Measurements from ENCODE around the gene MRS2. TPM values are rescaled to one million over a fixed set of nuclear protein-coding genes. Genes with fewer than 3 reads are reported as not detected.

MRS2 gene
- total RNA-seq, 1 donor from 2014 or later = 24.8 TPM

- H3K27me3 Mint-ChIP-seq (ENCODE audit: unreplicated experiment) = peaks cover 2% of the 10 kb centered on the region
- H3K9me3 Mint-ChIP-seq (ENCODE audit: unreplicated experiment) = no peaks in the 10 kb centered on the region
- no peak overlapping the region for H3K27ac Mint-ChIP-seq (ENCODE audit: unreplicated experiment)
- TF ChIP-seq CTCF (IDR thresholded peaks at IDR 0.05; ENCODE audit: unreplicated experiment) = no peak
- no peak for DNase-seq (ENCODE audit: low spot score)
- no peak overlapping the region for H3K4me3 Mint-ChIP-seq (ENCODE audit: unreplicated experiment)
- peaks cover 6% of the 10 kb centered on the region for H3K4me1 Mint-ChIP-seq (ENCODE audit: unreplicated experiment)
- no peaks in the 10 kb centered on the region for H3K36me3 Mint-ChIP-seq (ENCODE audit: low read depth, unreplicated experiment)
Measured at GRCh38 chr6:24444588-24444987, 41.9 kb downstream of the MRS2 start.

GRCh38 chr6:24445704-24446103, 43.0 kb downstream of the MRS2 start:
- TF ChIP-seq CTCF (IDR thresholded peaks at IDR 0.05; ENCODE audit: unreplicated experiment) = no peak
- Mint-ChIP-seq H3K36me3 (ENCODE audit: low read depth, unreplicated experiment) (no peaks in the 10 kb centered on the region), H3K27ac (ENCODE audit: unreplicated experiment) (no peak overlapping the region), H3K4me3 (ENCODE audit: unreplicated experiment) (no peak overlapping the region), H3K9me3 (ENCODE audit: unreplicated experiment) (no peaks in the 10 kb centered on the region), H3K4me1 (ENCODE audit: unreplicated experiment) (peaks cover 6% of the 10 kb centered on the region), H3K27me3 (ENCODE audit: unreplicated experiment) (peaks cover 2% of the 10 kb centered on the region)
- DNase-seq (ENCODE audit: low spot score) = no peak

- Mint-ChIP-seq H3K27ac (ENCODE audit: unreplicated experiment) (no peak overlapping the region), H3K4me3 (ENCODE audit: unreplicated experiment) (no peak overlapping the region), H3K4me1 (ENCODE audit: unreplicated experiment) (peaks cover 6% of the 10 kb centered on the region), H3K27me3 (ENCODE audit: unreplicated experiment) (peaks cover 2% of the 10 kb centered on the region), H3K9me3 (ENCODE audit: unreplicated experiment) (no peaks in the 10 kb centered on the region), H3K36me3 (ENCODE audit: low read depth, unreplicated experiment) (no peaks in the 10 kb centered on the region)
- TF ChIP-seq CTCF (IDR thresholded peaks at IDR 0.05; ENCODE audit: unreplicated experiment) = no peak
- no peak for DNase-seq (ENCODE audit: low spot score)
Measured at GRCh38 chr6:24446670-24447069, 43.9 kb downstream of the MRS2 start.

- Mint-ChIP-seq H3K4me3 (ENCODE audit: unreplicated experiment) (no peak overlapping the region), H3K27ac (ENCODE audit: unreplicated experiment) (no peak overlapping the region), H3K9me3 (ENCODE audit: unreplicated experiment) (no peaks in the 10 kb centered on the region), H3K27me3 (ENCODE audit: unreplicated experiment) (peaks cover 2% of the 10 kb centered on the region), H3K4me1 (ENCODE audit: unreplicated experiment) (peaks cover 11% of the 10 kb centered on the region), H3K36me3 (ENCODE audit: low read depth, unreplicated experiment) (no peaks in the 10 kb centered on the region)
- no peak for TF ChIP-seq CTCF (IDR thresholded peaks at IDR 0.05; ENCODE audit: unreplicated experiment)
- no peak for DNase-seq (ENCODE audit: low spot score)
Measured at GRCh38 chr6:24448396-24448795, 45.7 kb downstream of the MRS2 start.

- Mint-ChIP-seq H3K27me3 (ENCODE audit: unreplicated experiment) (peaks cover 2% of the 10 kb centered on the region), H3K4me3 (ENCODE audit: unreplicated experiment) (no peak overlapping the region), H3K36me3 (ENCODE audit: low read depth, unreplicated experiment) (no peaks in the 10 kb centered on the region), H3K9me3 (ENCODE audit: unreplicated experiment) (no peaks in the 10 kb centered on the region), H3K27ac (ENCODE audit: unreplicated experiment) (no peak overlapping the region), H3K4me1 (ENCODE audit: unreplicated experiment) (peaks cover 11% of the 10 kb centered on the region)
- DNase-seq (ENCODE audit: low spot score) = no peak
- no peak for TF ChIP-seq CTCF (IDR thresholded peaks at IDR 0.05; ENCODE audit: unreplicated experiment)
Measured at GRCh38 chr6:24448828-24449525, 46.2 kb downstream of the MRS2 start.

Data from endothelial cell (in vitro differentiated cells).